Upper lobe of left lung (tissue), 6 donors: Measurements from ENCODE around the gene SLA2. TPM values are rescaled to one million over a fixed set of nuclear protein-coding genes. Genes with fewer than 3 reads are reported as not detected.
A peak's percentile ranks its signal among the peaks of the same experiment; 100 is the strongest.
"Not testable (repeated sequence)": the region's sequence is repeated elsewhere in the genome, so short reads cannot be mapped to it uniquely, and the experiment has no call there.

Experiments
- ATAC-seq, 2 donors: fragments of 200-7000 bp; cut with Tn5 transposase; one replicate each; pipeline ENCODE4 v1.9.1; 2022; ENCODE audit warnings: mild to moderate bottlenecking in 2 of 2, moderate library complexity in 2 of 2; ENCODE audit not compliant: low FRiP score in 2 of 2
- DNase-seq, 2 donors: peaks; one replicate each; pipeline ENCODE4 v3.0.0-alpha.2; 2019 to 2020
- H3K27ac ChIP-seq, 4 donors: fragments of 200-600 bp; sonication (generic); one replicate each; pipeline ENCODE4 v1.5.1; 2016 to 2019
- H3K27me3 ChIP-seq, 4 donors: fragments of 200-600 bp; sonication (generic); one replicate each; pipeline ENCODE4 v1.5.1; 2017 to 2019
- H3K36me3 ChIP-seq, 4 donors: fragments of 200-600 bp; sonication (generic); one replicate each; pipeline ENCODE4 v1.5.1; 2016 to 2019
- H3K4me1 ChIP-seq, 4 donors: fragments of 200-600 bp; sonication (generic); one replicate each; pipeline ENCODE4 v1.5.1; 2018 to 2019
- H3K4me3 ChIP-seq, 4 donors: fragments of 200-600 bp; sonication (generic); one replicate each; pipeline ENCODE4 v1.5.1; 2017 to 2019; ENCODE audit warnings: mild to moderate bottlenecking in 2 of 4, moderate library complexity in 1 of 4
- H3K9me3 ChIP-seq, 4 donors: fragments of 200-600 bp; sonication (generic); one replicate each; pipeline ENCODE4 v1.5.1; 2018 to 2019
- EP300 ChIP-seq, 4 donors: sonication (generic); formaldehyde crosslinking; IDR thresholded peaks; one replicate each; pipeline ENCODE4 v1.5.1; 2017; ENCODE audit warnings: antibody characterized with exemption in 4 of 4, control low read depth in 2 of 4
- POLR2A ChIP-seq, 4 donors: fragments of 450-650 bp; IDR thresholded peaks; one replicate each; pipeline ENCODE4 v1.5.1; 2016 to 2017; ENCODE audit warnings: antibody characterized with exemption in 4 of 4, mild to moderate bottlenecking in 2 of 4
- POLR2AphosphoS5 ChIP-seq, 2 donors: sonication (generic); formaldehyde crosslinking; IDR thresholded peaks; one replicate each; pipeline ENCODE4 v1.5.1; 2017; ENCODE audit warnings: antibody characterized with exemption in 2 of 2
- WGBS, 2 donors: methylation state at CpG; one replicate each; pipeline ENCODE4 v1.1.5; 2017 to 2018; 5-methylcytosine and 5-hydroxymethylcytosine counted together
- total RNA-seq, 6 donors: library from RNA; depleted of rRNA in 4 of 6; stranded (reverse); fragments of >200 nt in 4 of 6; gene quantifications; one replicate each; pipeline versions ENCODE4 v1.1.0 to v1.2.1, GENCODE V29; 2016 to 2021
- TF ChIP-seq, protein P1 (sequence below), 6 experiments: fragments of 450-650 bp in 4 of 6; fragments of 200-600 bp in 2 of 6; sonication (generic) in 2 of 6; IDR thresholded peaks; one replicate each; pipeline ENCODE4 v1.5.1; 2016 to 2019; ENCODE audit warnings: antibody characterized with exemption in 6 of 6
- donor health status: DM: no; HTN: no; CAD: no; lungs with moderate emphysema.
- donor health status: DM: no; HTN: yes; CAD: no; lungs with severe emphysema.

SLA2 gene
- total RNA-seq, 6 donors from 2014 or later: 0.97 to 6.9 (median 3.0) TPM

DNA sequence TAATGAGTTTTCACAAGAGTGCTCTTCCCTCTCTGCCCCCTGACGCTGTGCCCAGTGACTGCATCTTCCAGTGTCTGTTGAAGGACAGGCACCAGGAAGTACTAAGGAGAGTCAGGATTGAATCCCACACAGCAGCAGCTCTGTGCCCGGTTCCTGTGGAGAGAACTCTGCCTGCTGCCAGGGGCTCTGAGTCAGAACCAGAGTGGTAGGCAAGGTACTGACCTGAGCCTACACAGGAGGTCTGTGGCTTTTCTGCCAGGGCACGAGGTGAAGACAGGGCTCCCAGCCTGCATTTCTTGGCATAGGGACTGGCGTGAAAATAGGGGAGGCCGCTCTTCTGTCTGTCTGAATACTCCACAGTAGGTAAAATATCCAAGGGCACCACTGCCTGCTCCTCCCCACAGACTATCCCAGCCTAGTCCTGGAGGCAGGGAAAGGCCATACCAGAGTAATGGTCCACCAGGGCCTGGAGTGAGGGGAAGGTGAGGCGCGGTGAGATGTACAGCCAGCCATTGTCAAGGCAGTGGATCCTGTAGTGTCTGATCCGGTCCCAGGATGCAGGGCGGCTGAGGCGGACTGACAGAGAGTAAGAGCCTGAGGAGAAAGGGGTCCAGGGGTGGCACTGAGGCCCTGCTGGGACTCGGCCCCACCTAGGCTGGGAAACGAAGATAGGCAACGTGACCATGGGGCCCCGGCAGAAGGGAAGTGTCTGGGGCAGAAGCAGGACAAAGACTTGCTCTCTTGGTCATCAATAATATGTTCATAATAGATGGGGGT is 31.0 kb downstream of the SLA2 start:
- Histone ChIP-seq H3K27me3 (no peaks in the 10 kb centered on the region), H3K36me3 (peaks cover 11 to 54% (median 50%) of the 10 kb centered on the region in 4 donors)
- no peak for ATAC-seq

GRCh38 chr20:36613974-36614373 is 32.0 kb downstream of the SLA2 start:
- no peaks in the 10 kb centered on the region for H3K9me3 ChIP-seq
- no peak overlapping the region for H3K4me3 ChIP-seq
- TF ChIP-seq, protein P1, sequence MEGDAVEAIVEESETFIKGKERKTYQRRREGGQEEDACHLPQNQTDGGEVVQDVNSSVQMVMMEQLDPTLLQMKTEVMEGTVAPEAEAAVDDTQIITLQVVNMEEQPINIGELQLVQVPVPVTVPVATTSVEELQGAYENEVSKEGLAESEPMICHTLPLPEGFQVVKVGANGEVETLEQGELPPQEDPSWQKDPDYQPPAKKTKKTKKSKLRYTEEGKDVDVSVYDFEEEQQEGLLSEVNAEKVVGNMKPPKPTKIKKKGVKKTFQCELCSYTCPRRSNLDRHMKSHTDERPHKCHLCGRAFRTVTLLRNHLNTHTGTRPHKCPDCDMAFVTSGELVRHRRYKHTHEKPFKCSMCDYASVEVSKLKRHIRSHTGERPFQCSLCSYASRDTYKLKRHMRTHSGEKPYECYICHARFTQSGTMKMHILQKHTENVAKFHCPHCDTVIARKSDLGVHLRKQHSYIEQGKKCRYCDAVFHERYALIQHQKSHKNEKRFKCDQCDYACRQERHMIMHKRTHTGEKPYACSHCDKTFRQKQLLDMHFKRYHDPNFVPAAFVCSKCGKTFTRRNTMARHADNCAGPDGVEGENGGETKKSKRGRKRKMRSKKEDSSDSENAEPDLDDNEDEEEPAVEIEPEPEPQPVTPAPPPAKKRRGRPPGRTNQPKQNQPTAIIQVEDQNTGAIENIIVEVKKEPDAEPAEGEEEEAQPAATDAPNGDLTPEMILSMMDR (IDR thresholded peaks at IDR 0.05): no peak
- TF ChIP-seq POLR2AphosphoS5 (IDR thresholded peaks at IDR 0.05): no peak
- no peak for TF ChIP-seq EP300 (IDR thresholded peaks at IDR 0.05)
- no peak for TF ChIP-seq POLR2A (IDR thresholded peaks at IDR 0.05)
- peak in 1 of 2 donors; percentile 66 for DNase-seq
- no peaks in the 10 kb centered on the region for H3K27me3 ChIP-seq
- WGBS, 2 donors: 50 to 72% methylated on average over 3 of the region's 3 CpGs
- ATAC-seq: peak; percentile 12 to 56
- no peak overlapping the region for H3K27ac ChIP-seq
- peaks cover 19 to 63% (median 59%) of the 10 kb centered on the region in 4 donors for H3K36me3 ChIP-seq
- no peaks in the 10 kb centered on the region for H3K4me1 ChIP-seq

More for the DNA sequence above, 31.0 kb downstream of the SLA2 start:
- 92 to 95% methylated on average over 13 to 14 of the region's 14 CpGs for WGBS, 2 donors
- no peak overlapping the region for H3K4me3 ChIP-seq
- no peaks in the 10 kb centered on the region for H3K9me3 ChIP-seq
- no peak for DNase-seq
- no peaks in the 10 kb centered on the region for H3K4me1 ChIP-seq
- no peak overlapping the region for H3K27ac ChIP-seq
- no peak for TF ChIP-seq POLR2A (IDR thresholded peaks at IDR 0.05)
- TF ChIP-seq EP300 (IDR thresholded peaks at IDR 0.05): no peak
- TF ChIP-seq, protein P1 (IDR thresholded peaks at IDR 0.05): no peak
- no peak for TF ChIP-seq POLR2AphosphoS5 (IDR thresholded peaks at IDR 0.05)

DNA sequence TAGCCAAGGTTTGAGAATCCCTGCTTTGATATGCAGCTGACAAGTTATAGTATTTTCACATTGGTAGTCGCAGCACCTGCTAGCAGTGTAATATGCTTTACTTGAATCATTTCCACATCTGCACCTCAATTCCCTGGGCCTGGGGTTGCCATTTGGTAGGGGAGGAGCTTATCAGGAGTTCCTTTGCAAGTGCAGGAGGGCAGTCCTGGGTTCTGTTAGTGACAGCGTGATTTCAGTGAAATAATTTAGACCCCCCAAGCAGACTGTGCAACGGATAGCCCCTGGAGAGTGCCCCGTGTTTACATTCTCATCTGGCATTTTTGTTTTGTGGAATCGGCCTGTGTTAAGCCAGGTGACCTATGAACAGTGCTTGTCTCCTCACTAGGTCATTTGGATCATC is 34.4 kb downstream of the SLA2 start:
- no peaks in the 10 kb centered on the region for H3K9me3 ChIP-seq
- TF ChIP-seq POLR2A (IDR thresholded peaks at IDR 0.05): no peak
- no peak for TF ChIP-seq EP300 (IDR thresholded peaks at IDR 0.05)
- TF ChIP-seq POLR2AphosphoS5 (IDR thresholded peaks at IDR 0.05): no peak
- TF ChIP-seq, protein P1 (IDR thresholded peaks at IDR 0.05): no peak
- peaks cover 19 to 78% (median 70%) of the 10 kb centered on the region in 4 donors for H3K36me3 ChIP-seq
- DNase-seq (no peak), ATAC-seq (no peak)
- peaks cover 11 to 17% (median 14%) of the 10 kb centered on the region in 4 donors for H3K4me1 ChIP-seq
- no peak overlapping the region for H3K4me3 ChIP-seq
- 87 to 100% methylated on average over 5 of the region's 5 CpGs for WGBS, 2 donors
- no peaks in the 10 kb centered on the region for H3K27me3 ChIP-seq
- H3K27ac ChIP-seq: no peak overlapping the region

- H3K4me1 ChIP-seq: peaks cover 18 to 28% (median 24%) of the 10 kb centered on the region in 4 donors
- 82 to 91% methylated on average over 6 of the region's 6 CpGs for WGBS, 2 donors
- H3K9me3 ChIP-seq, H3K27me3 ChIP-seq, H3K4me3 ChIP-seq, DNase-seq, ATAC-seq: not testable (repeated sequence)
- H3K36me3 ChIP-seq: peaks cover 19 to 58% (median 50%) of the 10 kb centered on the region in 4 donors
- H3K27ac ChIP-seq: peak overlapping the region in 2 of 4 donors; percentile 96 to 98
Measured at GRCh38 chr20:36608388-36608728, 37.6 kb downstream of the SLA2 start.

DNA sequence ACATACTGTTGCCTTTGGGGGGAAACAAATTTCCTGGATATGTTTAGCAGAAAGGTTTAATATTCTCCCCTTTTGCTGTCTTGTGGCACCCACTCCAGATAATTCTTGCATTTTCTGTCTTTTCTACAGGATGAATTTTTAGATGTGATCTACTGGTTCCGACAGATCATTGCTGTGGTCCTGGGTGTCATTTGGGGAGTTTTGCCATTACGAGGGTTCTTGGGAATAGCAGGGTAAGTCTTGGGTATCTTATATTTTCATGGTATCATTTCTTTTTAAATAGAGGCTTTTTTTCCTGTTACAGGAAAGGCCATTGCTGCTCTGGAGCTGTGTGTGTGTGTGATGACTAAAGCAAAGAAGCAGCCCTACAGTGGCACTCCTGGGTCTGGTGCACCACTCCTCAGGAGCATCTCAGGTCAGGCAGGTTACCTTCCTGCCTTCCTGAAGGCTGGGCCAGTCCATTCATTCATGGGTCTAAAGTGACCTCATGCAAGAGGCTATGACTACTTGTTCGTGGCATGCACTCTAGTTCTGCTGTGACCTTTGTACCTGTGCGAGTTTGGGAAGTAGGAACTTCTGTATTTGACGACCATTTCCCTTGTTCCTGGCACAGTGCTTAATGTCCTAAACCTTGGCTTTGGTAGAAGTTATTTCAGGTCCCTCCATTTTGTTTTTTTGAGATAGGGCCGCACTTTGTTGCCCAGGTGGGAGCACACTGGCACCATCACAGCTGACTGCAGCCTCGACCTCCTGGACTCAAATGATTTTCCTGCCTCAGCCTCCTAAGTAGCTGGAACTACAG is 38.2 kb downstream of the SLA2 start:
- peak overlapping the region; percentile 55 to 98 (median 94) for H3K27ac ChIP-seq
- no peak for TF ChIP-seq EP300 (IDR thresholded peaks at IDR 0.05)
- TF ChIP-seq, protein P1 (IDR thresholded peaks at IDR 0.05): no peak
- TF ChIP-seq POLR2A (IDR thresholded peaks at IDR 0.05): no peak
- TF ChIP-seq POLR2AphosphoS5 (IDR thresholded peaks at IDR 0.05): no peak
- no peaks in the 10 kb centered on the region for H3K27me3 ChIP-seq
- 83 to 84% methylated on average over 7 of the region's 7 CpGs for WGBS, 2 donors
- ATAC-seq: no peak
- peaks cover 18 to 28% (median 24%) of the 10 kb centered on the region in 4 donors for H3K4me1 ChIP-seq
- H3K4me3 ChIP-seq: peak overlapping the region in 1 of 4 donors; percentile 72
- H3K9me3 ChIP-seq: no peaks in the 10 kb centered on the region
- H3K36me3 ChIP-seq: peaks cover 19 to 52% (median 47%) of the 10 kb centered on the region in 4 donors
- peak in 1 of 2 donors; percentile 32 for DNase-seq
